ENCODE data around the gene IL12RB2.

The IL12RB2 gene

DNA sequence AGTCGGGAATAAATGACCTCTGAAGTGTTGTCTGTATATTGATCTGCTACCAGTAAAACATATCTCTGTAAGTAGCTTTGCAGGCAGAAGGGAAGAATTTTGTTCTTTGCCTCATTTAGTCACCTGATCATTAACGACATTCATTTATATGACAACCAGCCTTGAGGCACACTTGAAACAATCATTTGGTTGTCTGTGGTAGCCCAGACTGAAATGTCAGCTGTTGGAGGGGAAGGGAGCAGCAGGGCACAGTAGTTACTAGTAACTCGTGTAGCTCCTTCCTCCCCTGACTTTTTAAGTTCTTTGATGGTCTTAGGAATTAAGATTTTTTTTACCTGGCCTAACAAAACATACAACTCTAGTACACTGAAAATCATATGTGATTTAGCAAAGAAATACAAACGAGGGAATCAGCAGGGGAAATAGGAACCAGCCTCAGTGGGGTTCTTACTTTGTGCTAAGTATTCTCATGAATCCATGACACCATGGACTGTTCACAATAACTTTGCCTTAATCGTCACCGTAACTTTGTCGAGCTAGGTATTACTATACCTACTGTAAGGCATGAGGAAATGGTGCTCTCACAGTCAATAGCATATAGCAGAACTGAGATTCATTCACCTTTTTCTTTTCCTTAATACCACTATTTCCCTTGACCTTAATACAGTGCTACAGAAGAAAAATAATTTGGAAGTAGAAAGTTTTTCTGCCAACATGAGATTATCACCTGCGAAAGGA, 6.4 kb downstream of the IL12RB2 start:
- DNase-seq (ENCODE audit: low read depth in 2 of 2), result no peak

- DNase-seq (ENCODE audit: low read depth in 2 of 2), result no peak
Observed at GRCh38 chr1:67314696-67315095, 7.0 kb downstream of the IL12RB2 start.

- no peak for DNase-seq (ENCODE audit: low read depth in 2 of 2)
Observed at GRCh38 chr1:67316180-67316902, 8.7 kb downstream of the IL12RB2 start.

DNA sequence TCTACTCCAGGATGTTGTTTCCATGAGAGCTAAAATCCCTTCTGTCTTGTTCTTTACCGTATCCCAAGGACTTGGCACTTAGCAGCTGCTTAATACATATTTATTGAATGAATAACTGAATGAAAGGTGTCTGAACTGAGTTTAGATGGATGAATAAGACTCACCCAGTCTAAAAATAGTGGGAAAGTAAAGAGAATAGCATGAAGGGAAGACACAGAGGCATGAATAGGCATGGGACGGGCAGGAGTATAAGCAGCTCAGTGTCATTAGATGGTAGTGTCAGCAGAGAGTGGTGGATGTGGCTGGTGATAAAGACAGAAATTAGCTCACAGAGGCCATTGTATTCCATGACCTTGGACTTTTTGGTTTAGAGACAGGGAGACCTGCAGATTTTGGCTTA, 9.2 kb downstream of the IL12RB2 start:
- DNase-seq (ENCODE audit: low read depth in 2 of 2), result no peak

DNA sequence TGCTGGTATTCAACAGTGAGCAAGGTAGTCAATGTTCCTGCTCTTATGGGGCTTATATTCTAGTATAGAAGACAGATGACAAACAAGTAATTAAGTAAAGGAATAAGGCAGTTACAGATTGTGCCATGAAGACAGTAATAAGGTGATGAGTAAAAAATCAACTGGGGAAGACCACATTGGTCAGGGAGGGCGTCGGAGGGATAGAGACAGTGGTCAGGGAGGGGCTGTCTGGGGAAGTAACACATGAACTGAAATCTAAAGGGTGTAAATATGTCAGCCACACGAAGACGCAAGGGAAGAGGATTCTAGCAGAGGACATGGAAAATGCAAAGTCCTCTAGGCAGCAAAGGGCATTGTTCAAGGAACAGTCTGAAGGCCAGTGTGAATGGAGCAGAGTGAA, 10.1 kb downstream of the IL12RB2 start:
- DNase-seq (ENCODE audit: low read depth in 2 of 2), result no peak

DNA sequence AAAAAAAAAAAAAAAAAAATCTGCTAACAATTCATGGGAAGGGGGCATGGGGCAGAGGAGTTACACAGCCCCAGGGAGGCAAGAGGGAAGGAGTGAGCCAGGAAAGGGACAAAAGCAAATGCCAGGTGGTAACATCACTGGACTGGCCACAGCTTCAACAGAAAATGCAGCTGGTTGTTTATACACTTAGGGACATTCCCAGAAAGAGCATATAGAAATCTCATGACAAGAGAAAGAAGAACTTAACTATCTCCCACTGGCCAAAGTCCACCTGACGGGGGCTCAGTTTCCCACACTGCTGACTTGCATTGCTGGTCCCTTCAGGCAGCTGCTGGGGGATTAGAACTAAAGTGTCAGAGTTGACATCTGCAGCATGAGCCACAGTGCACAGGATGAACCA, 14.8 kb downstream of the IL12RB2 start:
- DNase-seq (ENCODE audit: low read depth in 2 of 2), result no peak

DNA sequence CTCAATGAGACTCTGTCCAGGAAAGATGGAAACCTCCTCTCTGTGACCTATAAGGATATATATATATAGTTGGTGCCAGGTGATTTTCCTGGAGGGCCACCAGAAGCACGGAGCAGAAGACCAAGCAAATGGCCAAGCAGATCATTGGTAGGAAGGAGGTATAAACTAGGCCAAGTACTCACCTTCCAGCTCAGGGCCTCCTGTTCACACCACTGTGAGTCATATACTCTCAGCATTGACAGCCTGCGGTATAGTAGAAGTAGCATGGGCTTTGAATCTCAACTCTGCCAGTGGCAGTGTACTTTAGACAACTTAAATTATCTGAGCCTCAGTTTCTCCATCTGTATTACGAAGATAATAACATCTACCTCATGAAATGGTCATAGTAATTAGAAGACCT, 15.4 kb downstream of the IL12RB2 start:
- no peak for DNase-seq (ENCODE audit: low read depth in 2 of 2)

DNA sequence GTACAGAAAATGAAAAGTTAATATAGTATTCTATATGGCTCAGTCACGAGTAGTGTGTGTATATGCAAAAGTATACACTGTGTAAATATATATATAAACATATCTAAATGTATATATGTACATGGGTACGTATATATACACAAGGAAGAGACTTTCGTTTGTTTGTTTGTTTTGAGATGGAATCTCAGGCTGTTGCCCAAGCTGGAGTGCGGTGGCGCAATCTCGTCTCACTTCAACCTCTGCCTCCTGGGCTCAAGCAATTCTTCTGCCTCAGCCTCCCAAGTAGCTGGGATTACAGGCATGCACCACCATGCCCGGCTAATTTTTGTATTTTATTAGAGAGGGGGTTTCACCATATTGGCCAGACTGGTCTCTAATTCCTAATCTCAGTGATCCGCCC, 16.4 kb downstream of the IL12RB2 start:
- no peak for DNase-seq (ENCODE audit: low read depth in 2 of 2)

- DNase-seq (ENCODE audit: low read depth in 2 of 2), result no peak
Observed at GRCh38 chr1:67327864-67328466, 20.3 kb downstream of the IL12RB2 start.

DNA sequence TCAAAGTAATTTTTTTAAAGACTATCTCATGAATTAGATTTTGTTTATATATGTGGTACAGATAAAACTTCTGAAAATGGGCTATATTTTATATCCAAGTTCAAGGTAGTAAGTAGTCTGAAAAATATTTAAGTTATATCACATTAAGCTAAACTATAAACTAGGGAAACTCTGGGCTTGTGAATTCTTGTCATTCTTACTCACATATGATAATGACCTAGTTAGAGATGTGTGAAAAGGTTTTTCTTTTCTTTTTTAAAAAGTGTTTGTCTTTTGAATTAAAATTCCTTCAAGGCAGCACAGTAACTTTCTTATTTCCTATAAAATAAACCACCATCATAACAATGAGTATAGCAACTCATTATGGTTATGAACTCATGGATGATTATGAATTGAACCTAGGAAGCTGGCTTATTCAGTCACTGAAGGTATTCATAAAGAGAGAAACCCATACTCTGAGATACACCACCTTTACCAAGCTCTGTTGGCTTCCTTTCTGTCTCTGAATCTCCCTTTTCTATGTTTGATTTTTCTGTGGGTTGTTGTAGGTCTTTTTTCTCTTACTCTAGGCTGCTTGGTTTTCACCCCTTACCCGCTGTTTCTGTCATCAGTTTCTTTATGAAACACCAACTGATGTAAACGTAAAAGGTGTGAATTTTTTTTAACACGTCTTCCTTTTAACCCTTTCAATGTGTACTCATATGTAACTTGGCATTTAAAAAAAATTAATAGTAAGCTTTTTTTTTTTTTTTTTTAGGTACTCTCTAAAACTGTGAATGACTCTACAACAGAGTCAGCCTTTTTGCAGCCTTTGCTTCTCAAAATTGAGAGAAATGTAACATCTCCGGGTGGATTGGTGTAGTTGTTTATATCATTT, 25.2 kb downstream of the IL12RB2 start:
- DNase-seq (ENCODE audit: low read depth in 2 of 2), result no peak

DNA sequence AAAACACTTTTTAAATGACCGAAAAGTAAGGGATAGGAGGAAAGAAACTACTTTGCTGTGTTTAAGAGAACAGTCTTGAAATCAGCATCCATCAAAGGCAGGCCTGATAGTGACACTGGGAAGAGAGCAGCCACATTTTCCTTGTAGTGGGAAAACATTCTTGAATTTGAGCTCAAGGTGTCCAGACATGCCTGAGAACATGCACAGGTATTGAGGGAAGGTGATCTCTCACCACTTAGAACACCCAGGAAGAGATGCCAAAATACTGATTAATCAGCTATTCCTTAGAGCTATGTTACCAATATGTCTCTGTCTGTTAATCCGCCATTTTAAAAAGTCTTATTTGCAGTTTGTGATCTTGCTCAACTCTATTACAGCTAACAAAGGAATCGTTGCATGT, 25.9 kb downstream of the IL12RB2 start:
- DNase-seq (ENCODE audit: low read depth in 2 of 2), result no peak

- no peak for DNase-seq (ENCODE audit: low read depth in 2 of 2)
Observed at GRCh38 chr1:67335411-67335810, 27.7 kb downstream of the IL12RB2 start.

- DNase-seq (ENCODE audit: low read depth in 2 of 2), result no peak
Observed at GRCh38 chr1:67336157-67336556, 28.5 kb downstream of the IL12RB2 start.

DNA sequence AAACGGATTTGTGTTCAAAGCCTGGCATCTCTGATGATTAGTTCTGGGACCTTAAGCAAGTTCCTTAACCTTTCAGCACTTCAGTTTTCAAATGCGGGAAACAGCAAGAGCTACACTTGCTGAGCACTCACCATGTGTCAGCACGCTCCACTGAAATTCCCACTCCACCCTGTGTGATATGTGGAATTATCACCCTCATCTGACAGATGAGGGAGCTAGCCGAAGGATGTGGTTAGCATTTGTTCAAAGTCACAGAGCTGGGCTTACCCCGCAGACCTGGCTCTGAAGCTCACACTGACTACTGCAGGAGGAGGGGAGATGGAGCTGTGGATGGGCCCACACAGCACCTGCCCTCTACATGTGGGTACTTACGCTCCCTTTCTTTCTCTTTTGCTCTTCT, 29.1 kb downstream of the IL12RB2 start:
- DNase-seq (ENCODE audit: low read depth in 2 of 2), result no peak

GRCh38 chr1:67338642-67339041, 31.0 kb downstream of the IL12RB2 start:
- DNase-seq (ENCODE audit: low read depth in 2 of 2), result no peak

DNA sequence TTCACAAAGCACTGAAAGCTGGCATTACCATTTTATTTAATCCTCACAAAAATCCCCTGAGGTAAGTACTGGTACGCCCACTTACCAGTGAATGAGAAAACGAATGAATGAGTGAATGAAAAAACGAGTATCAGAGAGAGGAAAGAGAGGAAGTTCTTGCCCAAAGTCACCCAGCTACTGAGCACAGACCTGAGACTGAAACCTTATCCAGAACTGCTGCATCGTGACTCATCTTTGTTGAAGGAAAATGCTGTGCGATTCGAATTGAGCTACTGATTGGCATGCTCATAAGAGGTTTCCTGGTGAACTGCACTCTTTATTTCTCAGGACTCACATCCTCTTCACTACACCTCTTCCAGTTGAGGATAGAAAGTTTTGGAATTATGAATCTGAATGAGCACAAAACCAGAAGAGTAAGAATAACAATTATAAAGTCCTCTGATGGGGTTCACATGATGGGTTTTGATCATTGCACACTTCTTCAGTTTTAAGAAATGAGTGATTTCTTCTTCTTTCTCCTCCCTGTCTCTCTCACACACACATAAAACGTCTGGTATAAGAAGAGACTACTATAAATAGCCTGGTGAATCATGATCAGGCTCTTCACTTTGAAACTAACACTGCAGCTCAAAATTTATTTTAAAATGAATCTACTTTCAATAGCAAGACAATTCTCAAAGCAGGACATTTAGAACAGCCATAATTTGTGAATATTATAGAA, 32.1 kb downstream of the IL12RB2 start:
- peak in 1 of 2 donors; percentile 47 for DNase-seq (ENCODE audit: low read depth in 2 of 2)

GRCh38 chr1:67342076-67342890, 34.6 kb downstream of the IL12RB2 start:
- DNase-seq (ENCODE audit: low read depth in 2 of 2), result no peak

DNA sequence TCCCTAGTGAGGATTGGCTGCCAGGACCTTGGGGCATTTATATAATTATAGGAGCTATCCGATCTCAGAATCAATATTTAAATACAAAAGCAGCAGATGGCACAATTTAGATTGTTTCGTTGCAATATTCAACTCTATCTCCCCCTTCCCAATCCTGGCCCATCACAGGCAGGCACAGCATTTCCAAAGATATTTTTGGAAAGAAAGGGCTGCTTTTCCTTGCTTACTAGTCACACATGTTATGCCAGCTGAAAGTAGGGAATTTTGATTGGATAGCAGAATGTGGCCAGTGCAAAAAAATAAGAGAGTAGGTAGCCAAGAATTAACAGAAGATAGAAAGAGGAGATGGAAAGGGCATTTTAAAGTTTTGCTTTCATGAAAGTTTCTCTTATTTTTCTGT, 37.9 kb downstream of the IL12RB2 start:
- DNase-seq (ENCODE audit: low read depth in 2 of 2), result no peak

- no peak for DNase-seq (ENCODE audit: low read depth in 2 of 2)
Observed at GRCh38 chr1:67346982-67347381, 39.3 kb downstream of the IL12RB2 start.

- DNase-seq (ENCODE audit: low read depth in 2 of 2), result no peak
Observed at GRCh38 chr1:67347688-67348472, 40.2 kb downstream of the IL12RB2 start.

All from stimulated activated CD4-positive, alpha-beta T cell treated with anti-CD3 and anti-CD28 coated beads, Interleukin-4, amount 100 ng/mL, for 48 hours (primary cell).